Activated CD4-positive, alpha-beta T cell treated with anti-CD3 and anti-CD28 coated beads, Interleukin-10, Interleukin-2, amounts not matched to agents 100 ng/mL and 50 ng/mL, durations not matched to agents 16 hours and 8 hours (primary cell): Measurements from ENCODE around the gene MED12L.
"Not testable (repeated sequence)": the region's sequence is repeated elsewhere in the genome, so short reads cannot be mapped to it uniquely, and the experiment has no call there.

Experiments
- DNase-seq: peaks from one replicate; pipeline ENCODE4 v3.0.0-alpha.2; 2020

Gene MED12L, protein sequence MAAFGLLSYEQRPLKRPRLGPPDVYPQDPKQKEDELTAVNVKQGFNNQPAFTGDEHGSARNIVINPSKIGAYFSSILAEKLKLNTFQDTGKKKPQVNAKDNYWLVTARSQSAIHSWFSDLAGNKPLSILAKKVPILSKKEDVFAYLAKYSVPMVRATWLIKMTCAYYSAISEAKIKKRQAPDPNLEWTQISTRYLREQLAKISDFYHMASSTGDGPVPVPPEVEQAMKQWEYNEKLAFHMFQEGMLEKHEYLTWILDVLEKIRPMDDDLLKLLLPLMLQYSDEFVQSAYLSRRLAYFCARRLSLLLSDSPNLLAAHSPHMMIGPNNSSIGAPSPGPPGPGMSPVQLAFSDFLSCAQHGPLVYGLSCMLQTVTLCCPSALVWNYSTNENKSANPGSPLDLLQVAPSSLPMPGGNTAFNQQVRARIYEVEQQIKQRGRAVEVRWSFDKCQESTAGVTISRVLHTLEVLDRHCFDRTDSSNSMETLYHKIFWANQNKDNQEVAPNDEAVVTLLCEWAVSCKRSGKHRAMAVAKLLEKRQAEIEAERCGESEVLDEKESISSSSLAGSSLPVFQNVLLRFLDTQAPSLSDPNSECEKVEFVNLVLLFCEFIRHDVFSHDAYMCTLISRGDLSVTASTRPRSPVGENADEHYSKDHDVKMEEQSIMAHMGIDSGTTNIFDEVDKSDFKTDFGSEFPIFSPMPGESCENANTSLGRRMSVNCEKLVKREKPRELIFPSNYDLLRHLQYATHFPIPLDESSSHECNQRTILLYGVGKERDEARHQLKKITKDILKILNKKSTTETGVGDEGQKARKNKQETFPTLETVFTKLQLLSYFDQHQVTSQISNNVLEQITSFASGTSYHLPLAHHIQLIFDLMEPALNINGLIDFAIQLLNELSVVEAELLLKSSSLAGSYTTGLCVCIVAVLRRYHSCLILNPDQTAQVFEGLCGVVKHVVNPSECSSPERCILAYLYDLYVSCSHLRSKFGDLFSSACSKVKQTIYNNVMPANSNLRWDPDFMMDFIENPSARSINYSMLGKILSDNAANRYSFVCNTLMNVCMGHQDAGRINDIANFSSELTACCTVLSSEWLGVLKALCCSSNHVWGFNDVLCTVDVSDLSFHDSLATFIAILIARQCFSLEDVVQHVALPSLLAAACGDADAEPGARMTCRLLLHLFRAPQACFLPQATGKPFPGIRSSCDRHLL (N-terminal part only)

DNA sequence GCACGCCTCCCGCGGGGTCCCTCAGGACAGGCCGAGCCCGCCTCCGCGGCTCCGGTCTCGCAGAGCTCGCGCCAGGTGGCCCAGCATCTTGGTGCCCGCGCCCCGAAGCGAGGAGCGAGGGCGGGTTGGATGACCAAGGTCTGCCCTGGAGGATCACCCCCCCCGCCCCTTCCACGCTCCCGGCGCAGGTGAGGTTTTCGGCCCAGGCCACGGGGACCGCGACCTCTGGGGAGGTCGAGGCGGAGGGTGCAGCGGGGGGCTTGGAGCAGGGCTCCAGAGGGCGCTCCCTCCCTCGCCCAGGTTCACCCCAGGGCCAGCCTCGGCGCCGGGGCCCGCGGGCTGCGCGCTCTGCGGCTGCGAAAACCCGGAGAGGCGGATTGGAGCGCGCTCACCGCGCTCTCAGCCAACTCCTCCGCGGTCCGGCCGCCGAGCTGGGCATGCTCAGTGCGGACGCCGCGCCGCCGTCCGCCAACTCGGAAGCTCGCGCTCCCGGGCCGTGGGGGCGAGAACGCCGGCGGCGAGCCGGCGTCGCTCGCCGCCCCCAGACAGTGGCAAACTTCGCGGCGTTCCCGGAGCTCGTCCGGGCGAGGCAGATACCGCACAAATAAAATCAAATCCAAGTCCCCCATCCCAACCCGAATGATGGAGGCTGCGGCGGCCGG, at the start of gene MED12L:
Gene MED12L (plus strand): TSS at position 438 of the 662 bp plus-strand sequence. CDS start 1,263 bp downstream, outside the sequence.
- peak; percentile 84 for DNase-seq

DNA sequence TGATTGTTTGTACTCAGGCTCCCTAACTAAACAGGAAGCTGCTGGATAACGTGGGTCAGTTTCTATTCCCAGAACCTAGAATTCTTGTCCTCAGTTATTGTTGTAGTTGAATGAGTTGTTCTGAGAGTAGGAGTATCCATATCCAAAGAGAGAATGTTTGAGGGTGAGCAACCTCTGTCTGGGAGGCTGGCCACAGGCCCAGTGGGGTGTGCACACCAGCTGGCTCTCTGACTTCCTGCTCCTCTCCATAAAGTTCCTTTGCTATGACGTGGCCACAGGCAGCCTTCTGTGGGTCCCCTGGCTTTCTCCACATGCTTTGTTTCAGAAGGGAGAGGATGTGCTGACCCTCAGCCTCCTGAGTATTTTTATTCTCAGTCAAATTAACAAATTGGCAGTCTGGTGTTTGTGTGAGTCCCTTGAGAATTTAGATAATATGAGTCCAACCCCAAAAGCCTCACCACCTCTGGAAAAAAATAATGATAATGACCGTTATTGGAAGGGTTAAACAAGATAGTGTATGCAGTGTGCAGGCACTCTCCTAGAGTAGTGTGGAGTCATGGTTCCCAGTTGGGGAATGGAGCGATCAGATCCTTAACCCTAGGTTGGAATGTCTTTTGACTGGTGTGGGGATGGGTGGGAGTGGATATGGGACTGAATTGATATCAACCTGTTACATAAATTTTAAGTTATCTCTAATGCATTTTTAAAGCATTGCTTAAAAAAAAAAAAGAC, 47.6 kb upstream of the MED12L start:
- DNase-seq = no peak

DNA sequence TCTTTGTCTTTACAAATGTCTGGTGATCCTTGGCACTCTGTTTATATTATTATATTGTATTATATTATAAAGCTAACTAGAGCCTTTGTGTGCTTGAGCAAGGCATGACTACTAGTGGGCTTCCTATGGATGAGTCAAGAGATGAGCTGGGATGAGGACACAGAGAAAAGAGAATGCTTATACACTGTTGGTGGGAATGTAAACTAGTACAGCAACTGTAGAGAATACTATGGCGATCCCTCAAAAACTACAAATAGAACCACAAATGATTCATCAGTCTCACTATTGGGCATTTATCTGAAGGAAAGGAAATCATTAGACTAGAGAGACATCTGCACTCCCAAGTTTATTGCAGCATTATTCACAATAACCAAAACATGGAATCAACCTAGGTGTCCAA, 40.8 kb upstream of the MED12L start:
- no peak for DNase-seq

DNA sequence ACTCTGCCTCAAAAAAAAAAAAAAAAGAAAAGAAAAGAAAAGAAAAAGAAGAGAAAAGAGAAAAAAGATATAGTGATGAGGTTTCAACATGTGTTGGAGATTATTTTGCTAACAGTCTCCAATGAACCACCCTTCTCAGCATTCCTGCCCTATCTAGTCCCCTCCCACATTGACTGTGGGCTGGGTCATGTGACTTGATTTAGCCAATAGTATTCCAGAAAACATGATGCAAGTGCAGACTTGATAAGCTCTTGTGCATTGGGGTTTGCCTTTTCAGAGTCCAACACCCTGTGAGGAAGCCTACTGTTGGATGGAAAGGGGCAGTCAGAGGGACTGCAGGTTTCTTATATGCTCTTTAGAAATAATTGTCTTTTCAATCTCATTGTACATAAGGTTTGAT, 37.8 kb upstream of the MED12L start:
- no peak for DNase-seq

DNA sequence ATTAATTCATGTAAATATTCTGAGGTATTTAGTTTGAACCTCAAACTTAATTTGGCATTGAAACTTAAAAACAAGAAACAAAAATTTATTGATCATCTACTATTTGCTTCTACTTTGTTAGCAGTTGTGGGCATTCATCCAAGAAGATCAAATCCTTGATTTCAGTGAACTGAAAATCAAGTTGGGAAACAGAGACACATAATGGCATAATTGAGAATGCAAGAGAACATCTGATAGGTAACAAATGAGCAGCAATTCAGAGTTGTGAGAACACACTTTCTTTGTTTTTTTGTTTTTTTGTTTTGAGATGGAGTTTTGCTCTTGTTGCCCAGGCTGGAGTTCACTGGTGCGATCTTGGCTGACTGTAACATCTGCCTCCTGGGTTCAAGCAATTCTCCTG, 33.9 kb upstream of the MED12L start:
- DNase-seq = no peak

DNA sequence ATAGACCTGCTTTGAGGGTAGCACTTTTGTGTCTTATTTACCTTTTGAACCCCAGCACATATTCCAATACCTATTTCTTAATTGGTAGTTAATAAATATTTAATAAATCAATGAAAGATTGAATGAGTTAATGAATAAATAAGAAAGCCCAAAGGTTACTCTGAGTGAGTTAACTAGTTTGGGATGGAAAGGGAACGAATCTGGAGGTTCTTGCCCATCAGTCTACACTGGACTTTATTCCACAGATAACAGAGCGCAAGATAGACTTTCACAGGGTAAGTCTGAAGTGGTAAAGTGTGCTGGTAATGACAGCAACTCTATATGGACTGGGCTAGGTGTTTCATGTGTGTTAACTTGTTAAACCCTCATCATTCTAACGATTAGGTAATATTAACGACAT, 33.1 kb upstream of the MED12L start:
- DNase-seq = no peak

DNA sequence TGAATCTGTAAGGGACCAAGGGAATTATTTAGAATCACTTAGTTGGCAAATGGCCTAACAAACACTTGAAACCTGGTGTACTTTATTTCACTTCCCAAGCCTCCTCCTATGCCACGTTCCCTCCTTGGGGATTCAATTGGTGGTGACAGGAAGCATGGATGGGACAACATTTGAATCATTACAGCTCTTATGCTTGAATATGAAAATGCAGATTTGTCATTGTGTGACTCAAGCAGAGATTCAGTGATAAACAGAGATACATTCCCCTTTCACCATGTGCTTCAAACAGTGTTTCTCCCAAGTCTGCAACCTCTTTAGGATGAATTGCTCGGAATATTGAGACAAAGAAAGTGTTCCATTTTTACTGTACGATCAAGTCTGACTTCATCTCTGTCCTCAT, 32.7 kb upstream of the MED12L start:
- DNase-seq = no peak

DNA sequence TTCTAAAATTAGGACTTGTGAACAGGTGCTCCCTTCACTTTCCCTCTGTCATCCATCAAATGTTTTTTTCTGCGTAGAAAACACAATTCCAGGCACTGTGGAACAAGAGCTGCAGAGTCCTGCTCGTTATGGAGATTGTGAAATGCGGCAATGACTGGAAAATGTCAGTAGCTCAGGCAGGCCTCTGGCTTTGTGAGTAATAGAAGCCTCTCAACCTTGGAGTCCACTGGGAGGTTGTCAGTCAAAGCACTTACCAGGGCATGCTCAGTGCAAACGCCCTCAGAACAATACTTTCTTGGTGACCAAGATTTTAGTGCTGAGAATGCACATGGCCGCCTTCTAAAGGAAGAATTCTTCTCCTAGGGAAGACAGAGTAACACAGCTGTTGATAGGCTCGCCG, 26.7 kb upstream of the MED12L start:
- DNase-seq = no peak

DNA sequence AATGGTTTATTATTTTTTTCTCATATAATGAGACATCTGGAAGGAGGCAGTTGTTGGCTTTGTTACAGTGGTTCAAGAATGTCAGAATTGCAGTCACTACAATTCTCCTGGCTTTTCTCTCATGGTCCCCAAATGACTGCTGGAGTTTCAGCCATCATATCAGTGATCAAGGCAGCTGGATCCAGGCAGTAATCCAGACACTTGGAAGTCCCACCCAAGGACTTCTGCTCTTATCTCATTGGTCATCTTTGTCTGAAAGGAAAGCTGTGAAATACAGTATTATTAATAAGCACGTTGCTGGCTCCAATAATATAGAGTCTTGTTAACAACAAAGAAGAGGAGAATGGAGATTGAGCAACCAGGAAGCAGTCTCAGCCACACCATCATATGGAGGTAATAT, 22.9 kb upstream of the MED12L start:
- DNase-seq = no peak

DNA sequence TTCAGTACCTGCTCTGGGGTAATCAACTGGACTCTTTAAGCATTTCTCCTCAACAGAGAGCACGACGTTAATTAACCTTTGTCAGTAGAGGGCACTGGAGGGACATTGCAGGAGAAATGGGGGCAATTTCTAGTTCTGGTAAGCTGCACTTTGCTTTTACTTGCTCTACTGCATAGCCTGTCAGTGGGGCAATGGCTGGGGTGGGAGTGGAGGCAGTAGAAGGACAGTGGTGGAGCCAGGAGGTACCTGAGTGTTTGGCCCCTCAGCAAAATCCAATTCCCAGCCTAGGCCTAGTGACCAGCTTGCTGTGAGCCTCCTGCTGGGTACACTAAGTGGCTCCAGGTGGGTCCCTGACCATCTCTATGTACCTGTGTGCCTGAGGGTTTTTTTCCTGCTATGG, 18.3 kb upstream of the MED12L start:
- DNase-seq = peak; percentile 54

DNA sequence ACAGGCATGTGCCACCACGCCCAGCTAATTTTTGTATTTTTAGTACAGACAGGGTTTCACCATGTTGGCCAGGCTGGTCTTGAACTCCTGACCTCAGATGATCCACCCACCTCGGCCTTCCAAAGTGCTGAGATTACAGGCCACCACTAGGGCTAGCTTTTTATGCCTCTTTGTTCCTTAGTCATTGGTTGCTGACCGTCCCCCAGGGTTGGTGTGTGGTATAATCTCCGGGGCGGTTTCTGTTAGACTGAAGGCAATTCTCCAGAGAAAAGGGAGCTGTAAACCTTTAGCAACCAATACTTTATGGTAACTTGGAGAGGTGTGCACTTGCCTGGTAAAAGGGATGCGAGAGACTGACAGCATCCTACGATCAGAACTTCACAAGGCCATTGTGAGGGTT, 12.6 kb upstream of the MED12L start:
- DNase-seq = not testable (repeated sequence)

DNA sequence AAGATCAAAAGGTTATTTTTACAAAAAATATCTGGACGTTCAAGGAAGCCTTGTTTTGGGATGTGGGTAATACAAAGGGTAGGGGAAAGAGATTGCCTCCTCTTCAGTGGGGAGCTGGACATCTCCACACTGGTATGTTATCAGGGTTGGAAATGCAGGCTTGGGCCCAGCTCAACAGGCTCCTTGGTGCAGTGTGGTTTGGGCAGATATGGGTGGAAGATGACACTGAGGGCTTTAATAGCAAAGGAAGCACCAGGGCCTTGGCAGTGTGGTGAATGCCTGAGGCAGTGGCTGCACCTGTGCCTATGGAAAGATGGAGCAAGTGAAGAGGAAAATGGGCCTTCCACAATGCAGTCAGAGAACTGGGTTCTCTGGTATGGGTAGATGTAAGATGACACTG, 11.2 kb upstream of the MED12L start:
- no peak for DNase-seq

DNA sequence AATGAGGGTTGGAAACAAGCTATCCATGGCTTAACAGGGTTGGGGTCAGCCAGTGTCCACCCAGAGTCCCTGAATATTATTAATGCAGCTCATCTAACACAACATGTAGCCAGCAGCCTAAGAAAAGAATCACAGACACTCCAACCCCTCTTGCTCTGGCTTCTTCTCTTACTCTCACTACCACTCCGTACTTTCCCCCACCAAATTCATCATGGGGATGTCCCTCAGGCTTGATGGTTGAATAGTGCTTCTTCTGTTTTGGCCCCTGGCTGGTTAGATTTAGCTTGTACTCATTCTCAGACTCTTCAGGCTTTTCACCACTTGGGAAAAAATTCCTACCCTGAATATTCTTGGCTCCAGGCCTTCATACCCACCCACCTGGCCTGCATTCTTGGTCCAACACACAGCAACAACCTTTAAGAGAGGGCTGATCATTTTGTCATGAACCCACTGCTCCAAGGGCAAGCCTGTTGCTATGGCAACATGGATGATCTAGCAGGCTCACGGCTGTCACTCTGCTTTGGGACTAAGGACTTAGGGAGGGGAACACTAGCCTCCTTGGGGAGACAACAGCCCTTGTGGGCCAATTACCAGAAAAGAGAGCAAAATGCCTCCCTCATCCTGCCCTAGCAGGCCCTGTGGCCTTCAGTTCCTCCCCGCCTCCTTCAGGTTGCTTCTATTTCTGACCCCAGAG, 9.4 kb upstream of the MED12L start:
- no peak for DNase-seq

DNA sequence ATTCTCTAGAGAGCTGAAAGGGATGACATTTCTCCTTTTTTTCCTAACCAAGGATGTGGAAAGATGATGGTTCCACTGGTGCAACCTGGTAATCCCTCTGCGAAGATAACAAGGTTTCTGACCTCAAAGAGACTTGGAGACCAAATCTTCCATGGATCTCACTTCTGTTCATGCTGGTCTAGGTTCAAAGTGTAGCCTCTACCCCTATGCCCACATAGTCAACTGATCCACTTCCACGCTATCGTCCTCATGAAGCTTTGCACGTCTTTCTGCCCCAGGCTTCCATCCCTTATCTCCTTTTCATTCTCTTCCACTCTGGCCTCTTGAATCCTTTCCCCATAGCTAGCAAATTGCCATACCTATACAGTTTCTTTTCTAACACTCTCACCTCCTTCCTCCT, 8.8 kb upstream of the MED12L start:
- no peak for DNase-seq

DNA sequence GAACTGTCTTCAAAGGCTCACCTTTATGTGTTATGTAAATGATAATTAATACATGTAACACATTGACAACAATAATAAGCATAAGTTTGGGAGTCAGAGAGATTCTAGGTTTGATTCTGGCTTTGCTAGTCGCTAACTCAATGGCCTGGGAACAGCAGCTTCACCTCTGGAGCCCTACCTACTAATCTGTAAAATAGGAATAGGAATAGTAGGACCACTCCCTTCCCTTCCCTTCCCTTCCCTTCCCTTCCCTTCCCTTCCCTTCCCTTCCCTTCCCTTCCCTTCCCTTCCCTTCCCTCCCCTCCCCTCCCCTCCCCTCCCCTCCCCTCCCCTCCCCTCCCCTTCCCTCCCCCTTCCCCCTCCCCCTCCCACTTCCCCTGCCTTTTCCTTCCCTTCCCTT, 4.4 kb upstream of the MED12L start:
- not testable (repeated sequence) for DNase-seq

DNA sequence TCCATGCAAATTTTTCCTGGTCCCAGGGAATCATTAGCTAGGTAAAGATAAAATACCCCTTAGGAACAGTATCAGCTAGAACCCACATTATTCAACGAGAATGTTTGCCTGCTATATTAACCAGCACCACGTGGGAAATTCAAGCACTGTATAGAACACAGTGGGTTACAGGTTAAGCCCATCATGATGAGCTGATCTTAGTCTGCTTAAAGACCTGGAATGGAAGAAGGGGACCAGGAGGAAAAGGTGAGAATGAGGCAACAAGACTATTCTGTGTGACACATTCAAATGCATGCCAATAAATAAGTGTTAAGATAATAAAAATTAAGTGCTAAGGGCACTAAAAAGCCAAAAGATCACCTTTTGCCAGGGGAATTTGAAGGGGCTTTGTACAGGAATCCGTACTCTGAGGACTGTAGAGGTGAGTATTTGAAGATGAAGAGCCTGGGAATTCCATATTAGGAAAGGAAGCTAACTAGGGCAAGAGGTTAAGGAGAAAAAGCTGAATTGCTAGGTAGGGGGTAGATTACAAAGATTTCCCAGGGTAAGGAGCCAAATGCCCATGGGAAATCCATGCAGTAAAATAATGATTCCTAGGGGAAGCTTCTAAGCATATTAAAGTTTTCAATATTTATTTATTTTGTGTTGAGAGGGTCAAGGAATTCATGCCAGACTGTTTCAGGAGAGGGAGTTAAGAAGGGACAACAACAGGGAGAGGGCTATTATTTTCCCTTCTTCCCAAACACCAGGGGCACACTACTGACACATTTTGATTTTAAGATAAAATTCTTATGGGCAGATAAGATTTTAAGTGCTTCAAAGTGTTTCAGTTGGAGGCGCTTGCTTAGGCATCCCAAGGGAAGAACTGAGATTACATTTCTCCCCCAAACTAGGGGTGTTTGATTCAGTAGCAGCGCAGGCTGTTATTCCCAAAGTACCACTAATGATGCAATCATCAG, 2.3 kb upstream of the MED12L start:
- DNase-seq = no peak

DNA sequence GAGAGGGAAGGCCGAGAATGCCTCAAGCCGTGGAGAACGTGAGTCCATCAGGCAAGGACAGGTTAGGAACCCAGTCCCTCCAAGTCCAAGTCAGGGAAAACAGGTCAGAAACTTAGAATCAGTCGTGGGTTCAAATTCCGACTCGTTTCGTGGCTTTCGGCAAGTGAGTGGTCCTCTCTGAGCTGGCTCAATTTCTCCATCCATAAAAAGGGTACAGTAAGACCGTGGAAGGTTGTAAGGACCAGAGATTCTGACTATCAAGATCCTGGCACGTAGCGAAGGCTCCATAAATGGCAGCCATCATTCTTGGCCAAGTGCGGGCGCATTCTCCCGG, 604 bp upstream of the MED12L start:
- no peak for DNase-seq

DNA sequence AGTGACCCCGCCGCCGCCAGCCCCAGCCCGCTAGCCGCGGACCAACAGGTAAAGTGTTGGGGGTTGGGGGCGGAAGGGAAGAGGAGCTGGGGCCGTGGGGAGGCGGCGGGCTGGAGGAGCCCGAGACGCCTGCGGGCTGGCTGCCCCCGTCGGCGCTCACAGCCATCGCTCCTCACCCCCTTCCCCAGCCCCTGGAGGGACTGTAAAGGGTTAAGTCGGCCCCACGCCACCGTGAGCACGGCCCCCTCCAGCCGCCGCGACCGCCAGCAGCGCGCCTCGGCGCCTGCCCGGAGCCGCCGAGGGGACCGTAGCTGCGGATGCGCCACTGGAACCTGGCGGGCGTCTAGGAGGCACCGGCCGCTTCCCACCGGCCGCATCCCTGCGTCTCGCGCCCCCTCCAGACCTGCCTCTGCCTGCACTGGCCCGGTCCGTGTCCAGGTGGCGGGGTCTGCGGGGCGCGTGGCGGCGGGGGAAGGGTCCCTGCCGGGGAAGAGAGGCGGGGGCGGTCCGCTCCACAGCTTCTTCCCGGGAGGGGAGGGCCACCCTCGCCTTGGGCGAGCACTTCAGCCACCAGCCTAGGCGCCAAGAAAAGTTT, 522 bp downstream of the MED12L start:
- DNase-seq = peak; percentile 26

DNA sequence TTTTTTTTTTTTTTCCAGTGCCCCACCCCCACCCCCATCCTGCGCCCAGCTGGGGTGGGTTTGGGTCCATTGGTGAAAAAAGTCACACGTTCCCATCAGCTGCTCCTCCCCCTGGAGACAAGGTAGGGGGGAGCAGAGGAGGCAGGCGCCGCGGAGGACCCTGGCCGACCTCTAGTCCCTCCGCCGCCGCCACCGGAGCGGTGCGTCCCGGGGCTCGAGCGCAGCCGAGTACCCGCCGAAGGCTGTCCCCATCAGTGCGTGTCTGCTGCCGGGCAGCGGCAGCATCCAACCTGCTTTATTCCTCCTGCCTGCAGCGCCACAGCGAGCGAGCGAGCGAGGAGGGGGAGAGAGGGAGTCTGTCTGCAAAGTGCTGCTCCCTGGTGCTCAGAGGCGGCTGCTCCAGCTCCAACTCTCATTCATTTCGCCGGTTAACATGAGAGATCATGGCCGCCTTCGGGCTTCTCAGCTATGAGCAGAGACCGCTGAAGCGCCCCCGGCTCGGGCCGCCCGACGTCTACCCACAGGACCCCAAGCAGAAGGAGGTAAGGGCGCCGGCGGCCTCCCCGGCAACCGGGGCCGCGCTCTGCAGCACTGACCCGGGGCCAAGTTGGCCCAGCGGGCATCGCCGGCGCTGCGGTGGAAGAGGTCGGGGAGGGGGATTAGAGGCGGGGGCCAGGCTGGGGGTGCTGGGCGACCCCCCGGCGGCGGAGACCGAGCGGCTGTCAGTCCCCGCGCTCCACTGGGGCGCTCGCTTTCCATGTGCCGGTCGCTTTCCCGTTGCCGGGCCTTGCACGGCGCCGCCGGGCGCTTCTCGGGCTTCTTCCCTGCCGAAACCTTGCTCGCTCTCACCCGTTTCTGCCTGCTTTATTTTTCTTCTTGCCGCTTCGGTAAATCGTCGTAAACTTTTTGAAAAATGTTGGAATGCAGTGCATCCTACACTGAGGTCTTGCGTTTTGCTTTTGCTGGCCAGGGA, 1.3 kb downstream of the MED12L start:
- DNase-seq = peak; percentile 86
